Omental fat pad (tissue), 4 donors: ENCODE data around the gene LARGE1. TPM values are rescaled to one million over a fixed set of nuclear protein-coding genes. Genes with fewer than 3 reads are reported as not detected.
A peak's percentile ranks its signal among the peaks of the same experiment; 100 is the strongest.

Experiments
- ATAC-seq: fragments of 150-250 bp; one replicate; pipeline ENCODE4 v1.9.1; 2016; ENCODE audit warnings: mild to moderate bottlenecking, moderate library complexity; ENCODE audit not compliant: low FRiP score
- DNase-seq: peaks from one replicate; pipeline ENCODE4 v3.0.0-alpha.2; 2019; ENCODE audit warnings: low spot score
- CTCF ChIP-seq, 3 donors: fragments of 450-650 bp; IDR thresholded peaks; one replicate each; pipeline ENCODE4 v1.5.1; 2016 to 2017; ENCODE audit warnings: antibody characterized with exemption in 3 of 3, mild to moderate bottlenecking in 3 of 3, moderate library complexity in 2 of 3
- total RNA-seq, 4 donors: library from RNA; depleted of rRNA; stranded (reverse); fragments of >200 nt; gene quantifications; one replicate each; pipeline ENCODE4 v1.1.0, GENCODE V29; 2016

LARGE1 gene
- total RNA-seq, 4 donors from 2014 or later, result 16.5 to 31.2 (median 22.3) TPM

DNA sequence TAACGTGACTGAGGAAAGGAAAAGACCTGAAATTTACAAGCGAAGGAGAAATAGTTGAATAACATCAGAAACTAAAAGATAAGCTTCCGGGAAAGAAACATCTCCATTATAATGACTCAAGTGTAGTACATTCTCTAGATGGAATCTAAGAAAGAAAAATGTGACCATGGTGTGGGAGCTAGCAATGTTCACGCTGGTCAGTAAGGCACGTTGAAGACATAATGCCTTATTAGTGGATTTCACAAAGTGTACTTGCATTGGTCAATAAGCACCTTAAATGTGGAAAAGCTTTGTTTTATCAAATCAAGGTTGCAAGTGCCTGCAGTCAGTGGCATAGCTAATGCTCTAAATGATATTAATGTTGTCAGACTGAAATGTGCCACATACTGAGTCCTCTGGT lies 2.8 kb upstream of the LARGE1 start:
- ATAC-seq (no peak), DNase-seq (no peak)
- no peak for TF ChIP-seq CTCF (IDR thresholded peaks at IDR 0.05)

- DNase-seq (no peak), ATAC-seq (no peak)
- no peak for TF ChIP-seq CTCF (IDR thresholded peaks at IDR 0.05)
Observed at GRCh38 chr22:33922349-33922681, 2.0 kb upstream of the LARGE1 start.

- DNase-seq, result no peak
- ATAC-seq, result no peak
- no peak for TF ChIP-seq CTCF (IDR thresholded peaks at IDR 0.05)
Observed at GRCh38 chr22:33921525-33922348, 1.5 kb upstream of the LARGE1 start.

- peak; percentile 89 for DNase-seq
- TF ChIP-seq CTCF (IDR thresholded peaks at IDR 0.05), result no peak
- ATAC-seq, result peak; percentile 96
Observed at GRCh38 chr22:33920927-33921524, 750 bp upstream of the LARGE1 start.

- DNase-seq (no peak), ATAC-seq (no peak)
- TF ChIP-seq CTCF (IDR thresholded peaks at IDR 0.05), result no peak
Observed at GRCh38 chr22:33919391-33920196, 682 bp downstream of the LARGE1 start.

GRCh38 chr22:33918676-33919365 lies 1.5 kb downstream of the LARGE1 start:
- ATAC-seq (no peak), DNase-seq (no peak)
- no peak for TF ChIP-seq CTCF (IDR thresholded peaks at IDR 0.05)
